GM18951 (cell line): ENCODE measurements around the gene FOXP2.

ENCODE experiments used
- POLR2A ChIP-seq: IDR thresholded peaks from 4 replicates; pipeline ENCODE4 v1.6.1; 2011; ENCODE audit warnings: mild to moderate bottlenecking; ENCODE audit not compliant: insufficient read length, insufficient read depth; ENCODE audit errors: extremely low read depth
- in situ Hi-C: fragments of 300-500 bp; cut with MboI; formaldehyde crosslinking; loops from one replicate; pipeline ENCODE4 v1.12.0; 2022; ENCODE audit warnings: low sequenced_read_pairs, mixed read lengths, inconsistent platforms; ENCODE audit not compliant: unreplicated experiment

FOXP2 gene

DNA sequence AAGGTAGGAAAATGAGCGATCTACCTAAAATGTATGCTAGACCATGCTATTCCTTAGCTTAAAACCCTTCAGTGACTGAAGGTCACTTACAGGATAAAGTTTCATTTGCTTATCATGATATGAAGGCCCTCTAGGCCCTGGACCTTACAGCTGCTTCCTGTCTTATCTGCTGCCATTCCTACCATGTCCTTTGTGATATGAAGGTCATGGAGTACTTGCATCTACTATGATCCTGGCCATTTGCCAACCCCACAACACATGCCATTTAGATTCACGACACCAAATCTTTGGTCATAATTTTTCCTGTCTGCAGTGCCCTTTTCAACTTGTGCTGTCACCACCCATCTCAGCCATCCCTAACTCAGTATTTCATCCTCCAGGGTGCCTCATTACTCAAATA lies 325.5 kb downstream of the FOXP2 start:
- no peak for TF ChIP-seq POLR2A
- in situ Hi-C loops, result no loop called here

GRCh38 chr7:114740941-114741340 lies 326.3 kb downstream of the FOXP2 start:
- no peak for TF ChIP-seq POLR2A
- in situ Hi-C loops, result no loop called here

DNA sequence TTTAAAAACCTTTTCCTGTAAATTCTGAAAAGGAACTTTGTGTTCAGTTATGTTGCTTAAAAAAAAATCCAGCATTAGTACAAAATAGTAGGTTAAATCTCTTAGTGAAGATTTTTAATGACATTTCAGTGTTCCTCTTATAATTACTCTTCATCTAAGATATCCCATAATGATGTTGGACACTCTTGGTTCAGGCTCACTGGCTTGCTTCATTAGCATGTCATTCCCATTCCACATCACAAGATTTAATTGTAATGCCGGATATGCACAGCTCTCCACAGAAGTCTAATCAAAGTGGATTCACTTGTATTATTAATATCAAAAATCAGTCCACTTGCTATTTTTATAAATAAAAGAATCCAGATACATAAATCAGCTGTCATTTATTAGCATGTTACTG lies 327.3 kb downstream of the FOXP2 start:
- no peak for TF ChIP-seq POLR2A
- in situ Hi-C loops, result no loop called here
